Measurements from ENCODE around the gene TEX52. TPM values are rescaled to one million over a fixed set of nuclear protein-coding genes. Genes with fewer than 3 reads are reported as not detected.

Gene TEX52
- total RNA-seq, 1 donor from 2014 or later, result not detected

GRCh38 chr12:2833327-2833726 is 23.5 kb downstream of the TEX52 start:
- no peak overlapping the region for H3K4me3 ChIP-seq (ENCODE audit: low read depth, low read length)
- H3K27me3 ChIP-seq (ENCODE audit: control insufficient read depth, insufficient read depth, low read length), result peaks cover 11% of the 10 kb centered on the region
- no peak for DNase-seq (ENCODE audit: low read depth)
- TF ChIP-seq, protein P1, sequence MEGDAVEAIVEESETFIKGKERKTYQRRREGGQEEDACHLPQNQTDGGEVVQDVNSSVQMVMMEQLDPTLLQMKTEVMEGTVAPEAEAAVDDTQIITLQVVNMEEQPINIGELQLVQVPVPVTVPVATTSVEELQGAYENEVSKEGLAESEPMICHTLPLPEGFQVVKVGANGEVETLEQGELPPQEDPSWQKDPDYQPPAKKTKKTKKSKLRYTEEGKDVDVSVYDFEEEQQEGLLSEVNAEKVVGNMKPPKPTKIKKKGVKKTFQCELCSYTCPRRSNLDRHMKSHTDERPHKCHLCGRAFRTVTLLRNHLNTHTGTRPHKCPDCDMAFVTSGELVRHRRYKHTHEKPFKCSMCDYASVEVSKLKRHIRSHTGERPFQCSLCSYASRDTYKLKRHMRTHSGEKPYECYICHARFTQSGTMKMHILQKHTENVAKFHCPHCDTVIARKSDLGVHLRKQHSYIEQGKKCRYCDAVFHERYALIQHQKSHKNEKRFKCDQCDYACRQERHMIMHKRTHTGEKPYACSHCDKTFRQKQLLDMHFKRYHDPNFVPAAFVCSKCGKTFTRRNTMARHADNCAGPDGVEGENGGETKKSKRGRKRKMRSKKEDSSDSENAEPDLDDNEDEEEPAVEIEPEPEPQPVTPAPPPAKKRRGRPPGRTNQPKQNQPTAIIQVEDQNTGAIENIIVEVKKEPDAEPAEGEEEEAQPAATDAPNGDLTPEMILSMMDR (IDR thresholded peaks at IDR 0.05; ENCODE audit: insufficient read depth, low read length, poor library complexity, severe bottlenecking), result no peak
- no peaks in the 10 kb centered on the region for H3K36me3 ChIP-seq (ENCODE audit: control insufficient read depth, insufficient read depth, low read length)

GRCh38 chr12:2832550-2833127 is 24.2 kb downstream of the TEX52 start:
- no peak for DNase-seq (ENCODE audit: low read depth)
- Histone ChIP-seq H3K27me3 (ENCODE audit: control insufficient read depth, insufficient read depth, low read length) (peaks cover 11% of the 10 kb centered on the region), H3K4me3 (ENCODE audit: low read depth, low read length) (no peak overlapping the region), H3K36me3 (ENCODE audit: control insufficient read depth, insufficient read depth, low read length) (no peaks in the 10 kb centered on the region)
- TF ChIP-seq, protein P1 (IDR thresholded peaks at IDR 0.05; ENCODE audit: insufficient read depth, low read length, poor library complexity, severe bottlenecking), result no peak

GRCh38 chr12:2829275-2829674 is 27.6 kb downstream of the TEX52 start:
- Histone ChIP-seq H3K4me3 (ENCODE audit: low read depth, low read length) (no peak overlapping the region), H3K36me3 (ENCODE audit: control insufficient read depth, insufficient read depth, low read length) (no peaks in the 10 kb centered on the region)
- no peak for DNase-seq (ENCODE audit: low read depth)

GRCh38 chr12:2826721-2827515 is 29.9 kb downstream of the TEX52 start:
- Histone ChIP-seq H3K27me3 (ENCODE audit: control insufficient read depth, insufficient read depth, low read length) (no peaks in the 10 kb centered on the region), H3K36me3 (ENCODE audit: control insufficient read depth, insufficient read depth, low read length) (peaks cover 1% of the 10 kb centered on the region), H3K4me3 (ENCODE audit: low read depth, low read length) (no peak overlapping the region)
- DNase-seq (ENCODE audit: low read depth), result no peak
- TF ChIP-seq, protein P1 (IDR thresholded peaks at IDR 0.05; ENCODE audit: insufficient read depth, low read length, poor library complexity, severe bottlenecking), result no peak

More at GRCh38 chr12:2829275-2829674, 27.6 kb downstream of the TEX52 start:
- TF ChIP-seq, protein P1 (IDR thresholded peaks at IDR 0.05; ENCODE audit: insufficient read depth, low read length, poor library complexity, severe bottlenecking), result no peak
- H3K27me3 ChIP-seq (ENCODE audit: control insufficient read depth, insufficient read depth, low read length), result no peaks in the 10 kb centered on the region

DNA sequence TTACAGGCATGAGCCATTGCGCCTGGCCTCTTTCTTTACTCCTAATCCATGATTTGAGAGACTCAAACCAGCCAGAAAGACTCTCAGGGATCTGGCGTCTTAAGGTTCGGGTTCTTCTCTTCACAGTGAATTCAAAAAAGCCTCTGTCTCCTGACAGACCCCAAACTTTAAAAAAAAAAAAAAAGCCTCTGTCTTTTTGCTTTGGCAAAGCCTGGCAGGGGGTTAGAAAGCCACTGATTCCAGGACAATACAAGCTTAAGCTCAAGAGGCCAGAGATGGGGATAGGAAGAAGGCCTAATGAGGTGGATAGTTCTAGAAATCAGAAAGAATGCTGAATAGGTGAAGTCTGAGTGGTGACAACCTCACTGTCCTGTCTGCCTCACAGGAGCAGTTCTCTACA is 30.8 kb downstream of the TEX52 start:
- TF ChIP-seq, protein P1 (IDR thresholded peaks at IDR 0.05; ENCODE audit: insufficient read depth, low read length, poor library complexity, severe bottlenecking), result no peak
- Histone ChIP-seq H3K36me3 (ENCODE audit: control insufficient read depth, insufficient read depth, low read length) (peaks cover 1% of the 10 kb centered on the region), H3K27me3 (ENCODE audit: control insufficient read depth, insufficient read depth, low read length) (no peaks in the 10 kb centered on the region), H3K4me3 (ENCODE audit: low read depth, low read length) (no peak overlapping the region)
- DNase-seq (ENCODE audit: low read depth), result no peak

All from kidney epithelial cell (primary cell).